SK-N-SH (cell line): ENCODE results near the gene KCTD12.

Experiments
- EP300 ChIP-seq, 2 experiments: IDR thresholded peaks; 2 replicates each; pipeline versions ENCODE4 v1.4.0 to v1.6.1; 2012; ENCODE audit warnings: borderline replicate concordance in 1 of 2, low read depth in 1 of 2, low read length in 1 of 2
- EZH2phosphoT487 ChIP-seq: fragments of 200-600 bp; sonication (generic); IDR thresholded peaks from 2 replicates; pipeline ENCODE4 v1.6.1; 2017; ENCODE audit warnings: low read depth, mixed run types, mild to moderate bottlenecking, antibody characterized with exemption, moderate library complexity, borderline replicate concordance
- JUND ChIP-seq: IDR thresholded peaks from 2 replicates; pipeline ENCODE4 v1.4.0; 2012
- RCOR1 ChIP-seq: fragments of 150-350 bp; IDR thresholded peaks from 2 replicates; pipeline ENCODE4 v1.6.1; 2017; ENCODE audit warnings: antibody characterized with exemption, low read length
- TAF1 ChIP-seq: IDR thresholded peaks from 2 replicates; pipeline ENCODE4 v1.6.1; 2012; ENCODE audit warnings: low read depth, mild to moderate bottlenecking, low read length, moderate library complexity, borderline replicate concordance
- TEAD4 ChIP-seq: IDR thresholded peaks from 2 replicates; pipeline ENCODE4 v1.4.0; 2012; ENCODE audit warnings: mild to moderate bottlenecking, borderline replicate concordance; ENCODE audit not compliant: insufficient read depth
- YY1 ChIP-seq: IDR thresholded peaks from 2 replicates; pipeline ENCODE4 v1.4.0; 2012; ENCODE audit warnings: low read depth, mild to moderate bottlenecking
- TF ChIP-seq, protein P1 (sequence below): fragments of 200-600 bp; sonication (generic); IDR thresholded peaks from 2 replicates; pipeline ENCODE4 v1.6.1; 2017; ENCODE audit warnings: antibody characterized with exemption, mild to moderate bottlenecking, moderate library complexity
- TF ChIP-seq, protein P2 (sequence below): fragments of 150-350 bp; IDR thresholded peaks from 2 replicates; pipeline ENCODE4 v1.6.1; 2016; ENCODE audit warnings: mild to moderate bottlenecking, low read depth, low read length
- TF ChIP-seq, protein P3 (sequence below): IDR thresholded peaks from 2 replicates; pipeline ENCODE4 v1.4.0; 2012; ENCODE audit warnings: low read depth
- TF ChIP-seq, protein P4 (sequence below): fragments of 150-350 bp; IDR thresholded peaks from 2 replicates; pipeline ENCODE4 v1.6.1; 2017; ENCODE audit warnings: antibody characterized with exemption, low read length, low read depth, borderline replicate concordance
- TF ChIP-seq, protein P5 (sequence below): IDR thresholded peaks from 2 replicates; pipeline ENCODE4; 2012

DNA sequence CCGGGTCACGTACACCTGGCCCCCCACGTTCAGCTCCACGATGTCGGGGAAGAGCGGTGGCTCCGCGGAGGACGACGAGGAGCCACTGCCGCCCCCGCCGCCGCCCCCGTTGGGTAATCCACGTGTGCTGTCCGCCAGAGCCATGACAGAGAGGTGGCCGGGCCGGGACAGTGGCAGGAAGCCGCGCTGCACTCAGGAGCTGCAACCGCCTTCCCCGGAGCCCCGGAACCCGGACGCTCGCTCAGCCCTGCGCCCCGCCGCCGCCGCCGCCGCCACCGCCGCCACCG, 257 bp downstream of the KCTD12 start:
- TF ChIP-seq TEAD4 (no peak), RCOR1 (no peak), EZH2phosphoT487 (no peak), JUND (no peak), TAF1 (no peak), YY1 (no peak), EP300 (IDR thresholded peaks at IDR 0.05; ENCODE audit: borderline replicate concordance in 1 of 2, low read depth in 1 of 2, low read length in 1 of 2) (no peak)
- TF ChIP-seq, protein P1, sequence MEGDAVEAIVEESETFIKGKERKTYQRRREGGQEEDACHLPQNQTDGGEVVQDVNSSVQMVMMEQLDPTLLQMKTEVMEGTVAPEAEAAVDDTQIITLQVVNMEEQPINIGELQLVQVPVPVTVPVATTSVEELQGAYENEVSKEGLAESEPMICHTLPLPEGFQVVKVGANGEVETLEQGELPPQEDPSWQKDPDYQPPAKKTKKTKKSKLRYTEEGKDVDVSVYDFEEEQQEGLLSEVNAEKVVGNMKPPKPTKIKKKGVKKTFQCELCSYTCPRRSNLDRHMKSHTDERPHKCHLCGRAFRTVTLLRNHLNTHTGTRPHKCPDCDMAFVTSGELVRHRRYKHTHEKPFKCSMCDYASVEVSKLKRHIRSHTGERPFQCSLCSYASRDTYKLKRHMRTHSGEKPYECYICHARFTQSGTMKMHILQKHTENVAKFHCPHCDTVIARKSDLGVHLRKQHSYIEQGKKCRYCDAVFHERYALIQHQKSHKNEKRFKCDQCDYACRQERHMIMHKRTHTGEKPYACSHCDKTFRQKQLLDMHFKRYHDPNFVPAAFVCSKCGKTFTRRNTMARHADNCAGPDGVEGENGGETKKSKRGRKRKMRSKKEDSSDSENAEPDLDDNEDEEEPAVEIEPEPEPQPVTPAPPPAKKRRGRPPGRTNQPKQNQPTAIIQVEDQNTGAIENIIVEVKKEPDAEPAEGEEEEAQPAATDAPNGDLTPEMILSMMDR, result no peak
- TF ChIP-seq, protein P2, sequence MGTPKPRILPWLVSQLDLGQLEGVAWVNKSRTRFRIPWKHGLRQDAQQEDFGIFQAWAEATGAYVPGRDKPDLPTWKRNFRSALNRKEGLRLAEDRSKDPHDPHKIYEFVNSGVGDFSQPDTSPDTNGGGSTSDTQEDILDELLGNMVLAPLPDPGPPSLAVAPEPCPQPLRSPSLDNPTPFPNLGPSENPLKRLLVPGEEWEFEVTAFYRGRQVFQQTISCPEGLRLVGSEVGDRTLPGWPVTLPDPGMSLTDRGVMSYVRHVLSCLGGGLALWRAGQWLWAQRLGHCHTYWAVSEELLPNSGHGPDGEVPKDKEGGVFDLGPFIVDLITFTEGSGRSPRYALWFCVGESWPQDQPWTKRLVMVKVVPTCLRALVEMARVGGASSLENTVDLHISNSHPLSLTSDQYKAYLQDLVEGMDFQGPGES, result no peak
- TF ChIP-seq, protein P3, sequence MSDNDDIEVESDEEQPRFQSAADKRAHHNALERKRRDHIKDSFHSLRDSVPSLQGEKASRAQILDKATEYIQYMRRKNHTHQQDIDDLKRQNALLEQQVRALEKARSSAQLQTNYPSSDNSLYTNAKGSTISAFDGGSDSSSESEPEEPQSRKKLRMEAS, result no peak; the same call in 1 of the 2 replicates
- TF ChIP-seq, protein P4, sequence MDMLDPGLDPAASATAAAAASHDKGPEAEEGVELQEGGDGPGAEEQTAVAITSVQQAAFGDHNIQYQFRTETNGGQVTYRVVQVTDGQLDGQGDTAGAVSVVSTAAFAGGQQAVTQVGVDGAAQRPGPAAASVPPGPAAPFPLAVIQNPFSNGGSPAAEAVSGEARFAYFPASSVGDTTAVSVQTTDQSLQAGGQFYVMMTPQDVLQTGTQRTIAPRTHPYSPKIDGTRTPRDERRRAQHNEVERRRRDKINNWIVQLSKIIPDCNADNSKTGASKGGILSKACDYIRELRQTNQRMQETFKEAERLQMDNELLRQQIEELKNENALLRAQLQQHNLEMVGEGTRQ, result no peak
- TF ChIP-seq, protein P5, sequence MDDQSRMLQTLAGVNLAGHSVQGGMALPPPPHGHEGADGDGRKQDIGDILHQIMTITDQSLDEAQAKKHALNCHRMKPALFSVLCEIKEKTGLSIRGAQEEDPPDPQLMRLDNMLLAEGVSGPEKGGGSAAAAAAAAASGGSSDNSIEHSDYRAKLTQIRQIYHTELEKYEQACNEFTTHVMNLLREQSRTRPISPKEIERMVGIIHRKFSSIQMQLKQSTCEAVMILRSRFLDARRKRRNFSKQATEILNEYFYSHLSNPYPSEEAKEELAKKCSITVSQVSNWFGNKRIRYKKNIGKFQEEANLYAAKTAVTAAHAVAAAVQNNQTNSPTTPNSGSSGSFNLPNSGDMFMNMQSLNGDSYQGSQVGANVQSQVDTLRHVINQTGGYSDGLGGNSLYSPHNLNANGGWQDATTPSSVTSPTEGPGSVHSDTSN, result no peak
